ENCODE data around the gene CHD9NB. TPM values are rescaled to one million over a fixed set of nuclear protein-coding genes. Genes with fewer than 3 reads are reported as not detected.

The CHD9NB gene
- 0.80 to 1.4 TPM (median 1.3 TPM) in 5 replicates for total RNA-seq (2022; extraction: Qiagen RNA extraction)

GRCh38 chr16:53052519-53053501 is at the start of gene CHD9NB:
TSS of gene CHD9NB (minus strand) at chr16:53052897. CDS start at chr16:53044158, 8,739 bp downstream.

GRCh38 chr16:53054670-53055485 is 2.2 kb upstream of the CHD9NB start, which contains the start of gene CHD9:
TSS of gene CHD9 (plus strand) at chr16:53054991. CDS start at chr16:53156090, 101,099 bp downstream.

Other genes starting within 250 kb of the CHD9NB start
- 14.5 to 19.7 TPM (median 17.6 TPM) in 5 replicates for gene CHD9, start 2.1 kb upstream of the CHD9NB start, total RNA-seq (2022; extraction: Qiagen RNA extraction)

Data from A549 treated with CORT108297 at 1 μM for 4 hours (cell line).